T1000 (cell line): Measurements from ENCODE around the gene RXFP1.
A peak's percentile ranks its signal among the peaks of the same experiment; 100 is the strongest.
"Not testable (repeated sequence)": the region's sequence is repeated elsewhere in the genome, so short reads cannot be mapped to it uniquely, and the experiment has no call there.

ENCODE experiments used
- DNase-seq: peaks from one replicate; lab custom pipeline; 2025; ENCODE audit warnings: mixed read lengths; lab: John Stamatoyannopoulos, UW

The RXFP1 gene

DNA sequence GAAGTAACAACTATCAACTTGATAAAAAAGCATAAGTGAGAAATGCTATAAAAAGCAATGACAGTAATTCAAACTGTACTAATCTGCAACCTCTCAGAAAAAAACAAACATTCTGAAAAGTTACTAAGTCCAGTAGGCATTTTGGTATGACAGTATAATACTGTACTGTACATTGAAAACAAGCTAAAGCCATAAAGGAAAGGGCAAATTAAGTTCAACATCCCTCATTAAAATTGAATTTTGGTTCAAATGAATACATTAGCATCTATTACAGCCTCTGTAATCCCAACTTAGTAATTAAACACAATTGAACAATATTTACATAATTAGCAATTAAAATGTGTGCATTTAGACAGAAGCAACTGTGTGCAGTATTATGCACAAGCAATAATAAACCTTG lies 96.3 kb downstream of the RXFP1 start:
- DNase-seq, result no peak

DNA sequence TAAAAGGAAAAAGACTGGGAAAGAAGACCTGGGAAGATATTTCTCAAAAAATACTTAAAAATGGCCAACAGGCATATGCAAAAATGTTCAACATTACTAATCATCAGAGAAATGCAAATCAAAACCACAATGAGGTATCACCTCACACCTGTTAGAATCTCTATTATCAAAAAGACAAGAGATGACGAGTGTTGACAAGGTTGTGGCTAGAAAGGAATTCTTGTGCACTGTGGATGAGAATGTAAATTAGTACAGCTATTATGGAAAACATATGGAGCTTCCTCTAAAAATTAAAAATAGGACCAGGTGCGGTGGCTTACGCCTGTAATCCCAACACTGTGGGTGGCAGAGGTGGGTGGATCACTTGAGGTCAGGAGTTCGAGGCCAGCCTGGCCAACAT lies 100.0 kb downstream of the RXFP1 start:
- DNase-seq, result no peak

DNA sequence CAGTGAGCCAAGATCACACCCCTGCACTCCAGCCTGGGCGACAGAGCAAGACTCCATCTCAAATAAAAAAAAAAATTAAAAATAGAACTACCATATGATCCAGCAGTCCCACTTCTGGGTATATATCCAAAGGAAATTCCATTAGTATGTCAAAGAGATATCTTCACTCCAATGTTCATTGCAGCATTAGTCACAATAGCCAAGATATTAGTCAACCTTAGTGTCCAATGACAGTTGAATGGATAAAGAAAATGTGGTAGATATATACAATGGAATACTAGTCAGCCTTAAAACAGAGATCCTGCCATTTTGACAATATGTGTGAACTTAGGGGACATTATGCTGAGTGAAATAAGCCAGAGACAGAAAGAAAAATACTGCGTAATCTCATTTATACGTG lies 100.6 kb downstream of the RXFP1 start:
- DNase-seq, result no peak

DNA sequence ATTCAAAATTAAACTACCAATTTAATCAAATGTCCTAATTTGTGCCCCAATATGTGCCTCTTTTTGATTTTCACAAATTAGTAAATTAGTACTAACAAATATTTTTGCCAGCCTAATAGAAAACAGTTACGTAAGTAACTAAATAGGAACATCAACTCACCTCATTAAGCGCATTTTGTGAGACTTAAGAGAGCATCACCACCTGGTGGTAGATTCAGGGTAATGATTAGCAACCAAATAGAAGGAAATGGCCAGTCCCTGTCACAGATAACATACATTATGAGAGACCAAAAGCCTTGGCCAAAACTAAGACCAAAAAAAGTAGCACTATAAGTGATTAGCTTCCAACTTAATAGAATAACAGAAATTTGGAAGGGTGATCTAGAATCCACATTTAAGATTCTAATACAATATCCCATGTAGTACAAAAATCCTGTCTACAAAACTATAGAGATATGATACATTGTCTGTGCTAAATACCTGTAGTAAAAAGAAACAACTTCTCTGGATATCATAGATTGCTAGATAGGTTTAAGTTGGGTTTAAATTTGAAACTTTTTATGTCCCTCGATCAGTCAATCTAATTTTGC lies 103.3 kb downstream of the RXFP1 start:
- no peak for DNase-seq

DNA sequence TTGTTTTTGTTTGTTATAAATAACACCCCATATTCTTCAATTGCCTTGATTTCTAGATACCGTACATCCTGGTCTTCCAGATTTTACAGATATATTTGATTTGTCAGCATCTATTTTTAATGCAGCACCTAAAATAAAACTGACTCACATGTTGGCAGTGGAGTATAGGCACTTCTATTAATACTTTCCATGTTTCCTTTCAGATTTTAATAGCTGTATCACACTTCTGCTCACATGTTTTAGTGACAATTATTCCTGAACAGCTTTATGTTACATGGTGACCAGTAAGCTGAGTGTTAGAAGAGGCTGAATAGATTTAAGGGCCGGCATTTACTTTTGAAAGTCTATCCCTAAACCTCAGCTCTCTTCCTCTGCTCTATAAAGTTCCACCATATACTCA lies 103.9 kb downstream of the RXFP1 start:
- DNase-seq, result no peak

DNA sequence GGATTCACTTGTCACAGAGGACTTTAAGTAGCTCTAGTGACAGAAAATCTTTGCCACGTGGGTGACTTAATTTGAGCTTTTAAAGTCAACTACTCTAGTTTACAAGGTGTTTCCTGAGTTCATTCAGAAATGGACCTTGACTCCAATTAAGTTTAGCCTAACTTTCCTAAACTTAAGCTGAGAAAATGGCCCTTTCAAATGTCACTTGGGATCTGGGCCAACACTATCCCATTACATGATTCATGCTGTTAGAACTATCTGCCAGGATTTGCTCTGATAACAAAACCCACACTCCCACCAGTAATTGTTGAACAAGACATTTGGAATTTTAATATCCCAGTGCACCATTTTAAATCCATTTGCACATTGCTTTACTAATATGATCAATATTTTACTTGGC lies 109.2 kb downstream of the RXFP1 start:
- no peak for DNase-seq

DNA sequence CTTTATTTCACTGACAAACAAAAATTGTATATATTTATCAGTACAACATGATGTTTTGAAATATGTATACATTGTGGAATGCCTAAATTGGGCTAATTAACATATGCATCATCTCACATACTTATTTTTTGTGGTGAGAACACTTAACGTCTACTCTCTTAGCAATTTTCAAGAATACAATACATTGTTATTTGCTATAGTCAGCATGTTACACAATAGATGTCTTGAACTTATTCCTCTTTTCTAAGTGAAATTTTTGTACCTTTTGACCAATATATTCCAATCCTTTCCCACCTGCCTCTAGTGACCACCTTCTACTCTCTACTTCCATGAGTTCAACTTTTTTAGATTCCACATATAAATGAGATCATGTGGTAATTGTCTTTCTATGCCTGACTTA lies 114.9 kb downstream of the RXFP1 start:
- DNase-seq, result no peak

DNA sequence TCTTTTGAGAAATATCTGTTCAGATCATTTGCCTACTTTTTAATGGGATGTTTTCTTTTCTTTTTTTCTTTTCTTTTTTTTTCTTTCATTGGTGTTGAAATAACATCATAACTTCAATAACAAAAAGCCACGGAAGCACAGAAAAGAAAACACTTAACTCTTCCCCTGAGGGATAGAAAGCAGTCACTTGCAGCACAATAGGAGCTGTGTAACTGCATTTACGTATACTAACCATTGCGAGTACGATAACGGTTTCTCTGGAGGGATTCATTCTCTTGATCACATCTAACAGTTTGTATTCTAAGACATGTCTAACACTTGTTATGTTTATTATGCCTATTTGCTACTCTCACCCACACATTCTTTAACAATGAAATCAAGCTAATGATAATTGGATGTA lies 122.7 kb downstream of the RXFP1 start:
- DNase-seq, result no peak

DNA sequence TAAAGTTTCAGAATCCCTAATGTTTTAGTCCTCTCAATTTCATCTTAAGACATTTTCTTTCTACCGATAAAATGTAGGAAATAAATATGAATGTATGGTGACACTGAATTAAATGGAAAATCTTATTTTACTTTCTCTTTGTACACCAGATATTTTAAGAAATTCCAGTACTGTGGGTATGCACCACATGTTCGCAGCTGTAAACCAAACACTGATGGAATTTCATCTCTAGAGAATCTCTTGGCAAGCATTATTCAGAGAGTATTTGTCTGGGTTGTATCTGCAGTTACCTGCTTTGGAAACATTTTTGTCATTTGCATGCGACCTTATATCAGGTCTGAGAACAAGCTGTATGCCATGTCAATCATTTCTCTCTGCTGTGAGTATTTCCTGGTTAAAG lies 123.1 kb downstream of the RXFP1 start:
- DNase-seq, result no peak

DNA sequence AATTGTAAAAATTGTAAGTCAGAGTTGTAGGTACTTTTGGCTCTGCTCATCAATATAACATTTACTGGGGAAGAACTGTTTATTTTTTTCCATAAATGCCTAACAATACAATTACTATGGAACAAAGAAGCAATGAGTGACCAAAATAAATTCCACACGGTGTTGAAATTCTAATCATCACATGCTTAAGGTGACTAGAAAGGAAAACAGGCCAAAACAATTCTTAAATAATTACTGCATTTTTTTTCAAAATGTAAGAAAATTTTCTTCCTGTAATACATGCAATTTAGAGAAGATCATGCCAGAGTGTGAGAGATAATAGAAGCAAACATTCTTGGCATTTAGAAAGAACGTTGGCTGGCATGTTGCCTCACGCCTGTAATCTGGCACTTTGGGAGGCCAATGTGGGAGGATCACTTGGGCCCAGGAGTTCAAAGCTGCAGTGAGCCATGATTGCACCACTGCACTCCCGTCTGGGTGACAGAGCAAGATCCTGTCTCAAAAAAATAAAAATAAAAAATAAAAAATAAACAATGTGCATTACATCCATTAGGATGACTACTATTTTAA lies 127.5 kb downstream of the RXFP1 start:
- DNase-seq, result no peak

DNA sequence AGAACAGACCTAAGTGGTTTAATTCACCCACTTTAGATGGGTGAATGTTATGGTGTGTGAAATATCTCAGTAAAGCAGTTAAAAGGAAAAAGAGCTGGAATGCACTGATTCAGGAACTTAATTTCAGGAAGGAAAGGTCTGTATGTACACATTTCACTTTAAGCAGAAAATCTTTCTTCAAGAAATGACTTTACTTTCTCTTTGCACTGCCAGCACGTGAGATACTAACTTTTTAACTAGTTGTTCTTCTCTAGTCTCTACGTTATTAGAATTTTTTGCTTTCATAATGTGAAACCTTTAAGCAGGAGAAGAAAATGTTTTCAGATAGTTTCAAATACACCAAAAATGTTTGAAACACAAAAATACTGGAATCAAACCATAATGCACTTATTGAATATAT lies 131.2 kb downstream of the RXFP1 start:
- DNase-seq, result no peak

DNA sequence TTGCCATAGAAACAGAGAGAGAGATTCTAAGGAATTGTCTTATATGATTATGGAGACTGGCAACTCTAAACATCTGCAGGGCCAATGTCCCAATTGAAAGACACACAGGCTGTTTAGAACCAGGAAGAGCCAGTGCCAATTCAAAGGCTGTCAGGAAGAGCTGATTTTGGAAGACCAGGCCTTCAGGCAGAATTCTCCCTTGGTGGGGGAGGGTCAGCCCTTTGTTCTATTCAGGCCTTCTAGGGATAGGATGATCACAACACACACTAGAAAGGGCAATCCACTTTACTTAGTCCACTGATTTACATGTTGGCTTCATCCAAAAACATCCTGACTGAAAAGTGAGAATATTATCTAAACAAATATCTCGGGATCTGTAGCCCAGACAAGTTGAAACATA lies 134.8 kb downstream of the RXFP1 start:
- no peak for DNase-seq

DNA sequence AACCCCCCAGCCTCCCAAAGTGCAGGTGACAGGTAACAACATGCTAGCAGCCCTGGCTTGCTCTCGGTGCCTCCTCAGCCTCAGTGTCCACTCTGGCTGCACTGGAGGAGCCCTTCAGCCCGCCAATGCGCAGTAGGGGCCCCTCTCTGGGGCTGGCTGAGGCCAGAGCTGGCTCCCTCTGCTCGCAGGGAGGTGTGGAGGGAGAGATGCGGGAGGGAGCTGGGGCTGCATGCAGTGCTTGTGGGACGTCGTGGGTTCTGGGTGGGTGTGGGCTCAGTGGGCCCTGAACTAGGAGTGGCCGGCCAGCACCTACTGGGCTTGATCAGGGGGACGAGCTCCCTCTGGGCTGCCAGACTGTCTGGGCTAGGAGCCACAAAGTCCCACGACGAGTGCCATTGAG lies 135.6 kb downstream of the RXFP1 start:
- no peak for DNase-seq

DNA sequence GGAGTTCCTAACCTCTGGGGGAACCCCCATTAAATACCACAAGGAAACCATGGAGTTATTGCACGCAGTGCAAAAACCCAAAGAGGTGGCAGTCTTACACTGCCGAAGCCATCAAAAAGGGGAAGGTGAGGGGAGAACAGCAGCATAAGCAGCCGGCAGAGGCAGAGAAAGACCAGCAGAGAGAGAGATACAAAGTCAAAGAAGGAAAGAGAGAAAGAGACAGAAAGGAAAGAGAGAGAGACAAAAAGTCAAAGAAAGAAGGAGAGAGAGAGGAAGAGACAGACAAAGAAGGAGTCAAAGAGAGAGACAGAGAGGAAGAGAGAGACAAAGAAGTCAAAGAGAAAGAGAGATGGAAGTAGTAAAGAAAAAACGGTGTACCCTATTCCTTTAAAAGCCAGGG lies 141.6 kb downstream of the RXFP1 start:
- not testable (repeated sequence) for DNase-seq

DNA sequence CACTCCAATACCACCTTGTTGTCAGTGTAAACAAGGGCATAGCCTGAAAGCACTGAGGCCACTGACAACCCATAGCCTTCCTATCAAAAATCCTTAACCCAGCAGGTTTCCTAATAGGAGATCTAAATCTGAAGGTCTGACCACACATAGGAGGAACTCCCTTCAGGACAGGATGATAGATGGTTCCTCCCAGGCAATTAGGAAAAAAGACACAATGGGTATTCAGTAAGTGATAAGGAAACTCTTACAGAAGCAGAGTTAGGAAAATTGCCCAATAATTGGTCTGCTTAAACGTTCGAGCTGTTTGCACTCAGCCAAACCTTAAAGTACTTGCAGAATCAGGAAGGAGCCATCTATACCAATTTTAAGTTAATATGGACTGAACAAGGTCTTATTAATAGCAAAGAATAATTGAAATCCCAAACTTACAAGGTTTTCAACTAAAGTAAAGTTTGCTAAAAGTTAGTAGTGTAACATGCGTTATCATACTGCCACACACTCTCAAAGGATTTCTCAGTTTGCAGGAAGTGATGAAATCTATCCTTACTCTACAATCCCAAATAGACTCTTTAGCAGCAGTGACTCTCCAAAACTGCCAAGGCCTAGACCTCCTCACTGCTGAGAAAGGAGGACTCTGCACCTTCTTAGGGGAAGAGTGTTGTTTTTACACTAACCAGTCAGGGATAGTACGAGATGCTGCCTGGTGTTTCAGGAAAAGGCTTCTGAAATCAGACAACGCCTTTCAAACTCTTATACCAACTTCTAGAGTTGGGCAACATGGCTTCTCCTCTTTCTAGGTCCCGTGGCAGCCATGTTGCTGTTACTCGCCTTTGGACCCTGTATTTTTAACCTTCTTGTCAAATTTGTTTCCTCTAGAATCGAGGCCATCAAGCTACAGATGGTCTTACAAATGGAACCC lies 142.3 kb downstream of the RXFP1 start:
- not testable (repeated sequence) for DNase-seq

DNA sequence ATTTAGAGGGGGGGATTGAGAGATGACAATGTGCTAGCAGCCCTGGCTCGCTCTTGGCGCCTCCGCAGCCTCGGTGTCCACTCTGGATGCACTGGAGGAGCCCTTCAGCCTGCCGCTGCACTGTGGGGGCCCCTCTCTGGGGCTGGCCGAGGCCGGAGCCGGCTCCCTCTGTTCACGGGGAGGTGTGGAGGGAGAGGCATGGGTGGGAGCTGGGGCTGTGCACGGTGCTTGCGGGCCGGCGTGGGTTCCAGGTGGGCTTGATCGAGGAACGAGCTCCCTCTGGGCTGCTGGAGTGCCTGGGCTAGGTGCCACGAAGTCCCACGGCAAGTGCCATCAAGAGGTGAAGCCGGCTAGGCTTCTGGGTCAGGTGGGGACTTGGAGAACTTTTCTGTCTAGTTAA lies 143.1 kb downstream of the RXFP1 start:
- DNase-seq, result no peak

DNA sequence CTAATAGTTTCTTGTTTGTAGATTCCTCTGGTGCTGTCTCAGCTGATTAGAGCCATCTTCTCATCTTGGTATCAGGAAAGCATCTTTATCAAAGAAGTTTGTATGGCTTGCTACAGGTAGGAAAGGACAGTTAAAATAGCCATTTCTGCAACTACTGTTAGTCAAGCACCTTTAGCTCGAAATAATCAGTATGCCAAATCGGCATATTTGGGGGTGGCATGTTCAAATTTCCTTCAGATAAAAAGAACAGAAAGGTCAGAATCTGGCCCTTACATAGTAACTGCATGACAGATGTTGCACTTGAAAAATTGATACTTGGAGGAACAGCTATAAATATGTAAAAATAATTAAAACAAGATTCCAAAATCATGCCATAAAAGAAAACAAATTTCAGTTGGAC lies 145.2 kb downstream of the RXFP1 start:
- no peak for DNase-seq

DNA sequence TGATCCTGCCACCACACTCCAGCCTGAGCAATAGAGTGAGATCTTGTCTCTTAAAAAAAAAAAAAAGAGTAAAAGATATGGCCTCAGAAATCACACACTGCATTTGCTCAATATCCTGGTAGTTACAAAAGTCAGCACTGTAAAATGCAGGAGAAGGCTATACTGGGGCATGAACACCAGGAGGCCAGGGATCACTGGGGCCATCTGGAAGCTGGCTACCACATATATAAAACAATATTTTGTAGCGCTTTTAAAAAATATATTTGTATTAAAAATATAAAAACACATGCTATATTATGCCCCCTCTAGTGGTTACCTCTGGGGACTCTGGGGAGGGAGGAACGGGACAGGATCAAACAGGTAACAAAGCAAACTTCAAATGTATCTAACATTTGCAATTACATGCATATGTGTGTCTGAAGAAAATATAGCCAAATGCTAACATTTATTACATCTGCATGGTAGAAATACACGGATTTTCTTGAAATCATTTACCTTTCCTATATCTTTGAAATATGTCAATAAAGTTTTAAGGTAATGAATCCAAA lies 146.0 kb downstream of the RXFP1 start:
- no peak for DNase-seq

DNA sequence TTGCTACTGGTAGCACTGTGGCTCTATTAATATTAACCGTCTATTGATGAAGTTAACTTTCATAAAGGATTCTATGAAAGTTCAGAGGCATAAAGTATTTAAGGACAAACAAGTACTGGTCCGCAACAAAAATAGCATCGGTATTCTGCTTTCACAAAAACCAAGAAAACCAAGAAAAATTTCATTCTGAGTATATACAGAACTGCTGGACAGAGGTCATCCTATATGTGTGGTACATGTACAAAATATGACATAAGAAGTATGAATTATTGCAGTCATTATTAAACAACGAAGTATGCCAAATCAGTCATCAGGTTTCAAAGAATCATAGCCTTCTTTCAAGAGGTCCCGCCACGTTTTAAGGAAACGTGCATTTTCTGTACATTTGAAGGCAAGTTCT lies 147.6 kb downstream of the RXFP1 start:
- no peak for DNase-seq

DNA sequence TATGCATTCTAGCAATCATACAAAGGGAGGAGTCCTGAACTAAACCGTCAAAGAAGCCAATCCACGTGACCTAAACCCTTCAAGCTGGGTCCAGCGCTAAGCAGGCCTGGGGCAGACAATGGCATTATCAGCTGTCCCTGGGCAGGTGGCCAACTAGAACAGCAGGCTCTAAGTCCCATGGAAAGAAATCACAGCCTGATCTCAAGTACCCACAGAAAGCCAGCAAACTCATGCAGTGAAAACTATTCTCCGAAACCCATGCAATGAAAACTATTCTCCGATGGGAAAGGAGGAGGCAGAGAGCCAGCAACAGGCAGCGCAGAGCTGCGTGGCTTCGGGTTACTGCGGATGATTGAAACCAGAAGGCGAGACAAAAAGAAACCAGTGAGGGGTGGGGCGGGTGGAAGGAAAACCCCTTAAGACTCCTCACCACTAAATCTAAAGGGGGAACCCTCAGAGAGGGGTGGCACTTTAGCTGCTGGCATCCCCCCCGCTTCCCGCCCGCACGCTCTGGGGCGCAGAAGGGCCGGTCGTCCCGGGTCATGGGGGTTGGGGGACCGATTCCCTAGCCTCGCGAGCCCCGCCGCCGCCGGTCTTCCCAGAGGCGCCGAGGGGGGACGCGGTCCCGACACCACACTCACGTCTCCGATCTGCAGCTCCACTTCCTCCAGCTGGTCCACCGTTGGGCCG lies 149.4 kb downstream of the RXFP1 start:
- DNase-seq, result peak; percentile 1

DNA sequence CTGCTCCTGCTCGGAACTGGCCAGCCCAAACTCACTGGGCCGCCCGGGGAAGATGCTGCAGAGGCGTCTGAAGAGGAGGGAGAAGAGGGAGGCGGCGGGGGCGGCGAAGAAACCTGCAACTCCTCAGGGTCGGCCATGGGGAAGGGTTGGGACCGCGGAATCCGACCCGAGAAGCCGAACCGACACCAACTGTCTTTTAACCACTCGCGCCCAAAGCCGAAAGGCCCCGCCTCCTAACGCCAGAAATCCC lies 149.9 kb downstream of the RXFP1 start, which contains the start of gene C4orf46:
C4orf46 (minus strand) TSS at position 223 of the 250 bp plus-strand sequence; CDS start at position 137, 86 bp downstream.
- DNase-seq, result no peak

DNA sequence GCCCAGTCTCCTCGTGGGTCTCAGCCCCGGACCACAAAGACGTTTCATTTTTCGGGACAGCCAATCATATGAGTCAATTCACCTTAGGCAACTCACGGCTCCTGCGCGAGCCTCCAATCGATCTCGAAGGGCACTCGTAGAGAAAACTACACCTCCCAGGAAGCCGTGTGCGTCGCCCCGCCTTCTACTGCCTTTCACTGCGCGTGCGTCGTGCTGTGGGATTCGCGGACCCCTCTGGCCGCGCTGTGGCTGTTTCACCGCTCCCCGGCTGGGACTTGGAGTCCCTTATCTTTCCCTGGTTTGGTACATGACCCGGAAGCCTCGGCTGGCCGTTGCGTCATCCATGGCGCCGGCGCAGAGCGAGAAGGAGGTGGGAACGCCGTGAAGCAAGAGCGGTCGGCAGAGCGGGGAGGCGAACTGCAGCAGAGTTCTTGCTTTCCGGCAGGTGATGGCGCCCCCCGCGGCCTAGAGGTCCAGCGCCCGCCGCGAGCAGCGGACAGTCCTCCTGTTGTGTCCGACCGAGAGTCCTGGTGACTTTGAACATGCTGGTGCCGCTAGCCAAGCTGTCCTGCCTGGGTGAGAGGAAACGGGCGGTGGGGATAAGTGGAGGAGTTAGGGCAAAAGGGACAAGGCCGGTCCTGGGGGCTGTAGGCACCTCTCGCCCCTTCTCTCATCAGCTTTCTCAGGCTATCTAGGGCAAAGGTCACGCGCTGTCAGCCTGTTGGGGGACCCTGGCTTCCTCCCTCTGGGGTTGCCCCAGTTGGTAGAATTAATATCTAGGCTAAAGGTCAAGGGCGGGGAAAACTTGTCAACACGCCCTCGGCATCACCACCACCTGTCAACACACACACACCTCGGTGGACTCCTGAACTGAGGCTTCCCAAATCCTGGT lies 150.5 kb downstream of the RXFP1 start, which contains the start of gene ETFDH:
ETFDH (plus strand) TSS at position 382 of the 892 bp plus-strand sequence; CDS start at position 543, 161 bp downstream.
- DNase-seq, result peak; percentile 93
